GM12874 (cell line): Measurements from ENCODE around the gene CENPX.

Source experiments
- TF ChIP-seq, protein P1 (sequence below): IDR thresholded peaks from 2 replicates; pipeline ENCODE4 v1.5.1; 2011; ENCODE audit warnings: low read depth, mild to moderate bottlenecking, control low read depth, low read length, moderate library complexity; ENCODE audit not compliant: insufficient read depth

The CENPX gene

DNA sequence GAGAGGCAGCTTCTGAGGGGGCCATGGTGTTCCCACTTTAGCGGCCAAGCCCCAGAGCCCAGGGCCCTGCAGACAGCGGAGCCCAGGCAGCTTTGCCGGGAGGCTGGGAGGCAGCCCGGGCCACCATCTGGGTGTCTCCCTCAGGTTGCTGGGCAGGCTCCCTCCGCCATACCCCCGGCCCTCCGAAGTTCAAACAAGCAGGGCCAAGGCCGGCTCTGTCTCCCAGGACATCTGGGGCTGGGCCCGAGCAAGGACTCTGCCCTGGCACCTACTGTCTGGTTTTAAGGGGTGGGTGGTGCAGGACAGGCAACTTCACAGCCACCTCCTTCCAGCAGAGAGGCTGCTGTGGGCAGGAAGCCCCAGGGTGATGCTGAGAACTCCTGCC is 40.3 kb upstream of the CENPX start:
- TF ChIP-seq, protein P1, sequence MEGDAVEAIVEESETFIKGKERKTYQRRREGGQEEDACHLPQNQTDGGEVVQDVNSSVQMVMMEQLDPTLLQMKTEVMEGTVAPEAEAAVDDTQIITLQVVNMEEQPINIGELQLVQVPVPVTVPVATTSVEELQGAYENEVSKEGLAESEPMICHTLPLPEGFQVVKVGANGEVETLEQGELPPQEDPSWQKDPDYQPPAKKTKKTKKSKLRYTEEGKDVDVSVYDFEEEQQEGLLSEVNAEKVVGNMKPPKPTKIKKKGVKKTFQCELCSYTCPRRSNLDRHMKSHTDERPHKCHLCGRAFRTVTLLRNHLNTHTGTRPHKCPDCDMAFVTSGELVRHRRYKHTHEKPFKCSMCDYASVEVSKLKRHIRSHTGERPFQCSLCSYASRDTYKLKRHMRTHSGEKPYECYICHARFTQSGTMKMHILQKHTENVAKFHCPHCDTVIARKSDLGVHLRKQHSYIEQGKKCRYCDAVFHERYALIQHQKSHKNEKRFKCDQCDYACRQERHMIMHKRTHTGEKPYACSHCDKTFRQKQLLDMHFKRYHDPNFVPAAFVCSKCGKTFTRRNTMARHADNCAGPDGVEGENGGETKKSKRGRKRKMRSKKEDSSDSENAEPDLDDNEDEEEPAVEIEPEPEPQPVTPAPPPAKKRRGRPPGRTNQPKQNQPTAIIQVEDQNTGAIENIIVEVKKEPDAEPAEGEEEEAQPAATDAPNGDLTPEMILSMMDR = no peak

DNA sequence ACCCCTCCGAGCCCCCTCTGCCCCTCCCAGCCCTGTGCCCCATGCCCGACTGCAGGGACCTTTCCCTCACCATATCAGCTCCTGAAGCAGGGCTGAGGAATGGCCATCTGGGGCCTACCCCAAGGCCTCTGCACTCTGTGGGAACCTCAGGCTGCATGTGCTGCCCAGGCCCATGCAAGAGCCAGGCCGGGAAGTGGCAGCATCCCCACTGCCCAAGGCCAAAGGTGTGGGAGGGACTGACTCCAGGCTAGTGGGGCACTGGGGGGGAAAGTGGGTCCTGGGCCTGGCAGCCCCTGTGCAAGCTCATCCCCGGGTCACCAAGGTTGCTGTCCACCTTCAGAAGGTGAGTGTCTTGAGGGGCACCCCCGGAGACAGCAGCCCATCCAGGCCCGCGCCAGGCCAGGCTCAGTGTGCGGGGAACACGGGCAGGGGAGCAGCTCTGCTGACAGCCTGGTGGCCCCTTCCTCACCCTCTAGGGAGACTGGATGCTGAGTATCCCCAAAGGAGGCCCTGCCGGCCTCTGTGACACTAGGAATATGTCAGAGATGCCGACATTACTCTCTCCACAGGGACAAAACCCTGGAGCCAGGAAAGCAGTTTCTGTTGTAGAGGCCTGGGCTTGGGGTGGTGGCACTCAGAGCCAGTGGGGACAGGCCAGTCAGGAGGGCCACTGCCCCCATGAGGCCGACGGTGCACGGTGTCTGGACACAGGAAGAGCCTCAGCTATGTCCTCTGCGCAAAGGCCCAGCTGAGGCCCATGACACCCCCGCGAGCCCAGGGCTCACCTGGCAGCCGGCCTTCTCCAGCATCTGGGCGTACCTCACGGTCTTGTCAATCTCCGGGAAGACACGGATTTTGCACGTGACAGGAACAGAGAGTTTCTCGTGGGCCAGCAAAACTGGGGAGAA is 39.7 kb upstream of the CENPX start:
- TF ChIP-seq, protein P1 = no peak

DNA sequence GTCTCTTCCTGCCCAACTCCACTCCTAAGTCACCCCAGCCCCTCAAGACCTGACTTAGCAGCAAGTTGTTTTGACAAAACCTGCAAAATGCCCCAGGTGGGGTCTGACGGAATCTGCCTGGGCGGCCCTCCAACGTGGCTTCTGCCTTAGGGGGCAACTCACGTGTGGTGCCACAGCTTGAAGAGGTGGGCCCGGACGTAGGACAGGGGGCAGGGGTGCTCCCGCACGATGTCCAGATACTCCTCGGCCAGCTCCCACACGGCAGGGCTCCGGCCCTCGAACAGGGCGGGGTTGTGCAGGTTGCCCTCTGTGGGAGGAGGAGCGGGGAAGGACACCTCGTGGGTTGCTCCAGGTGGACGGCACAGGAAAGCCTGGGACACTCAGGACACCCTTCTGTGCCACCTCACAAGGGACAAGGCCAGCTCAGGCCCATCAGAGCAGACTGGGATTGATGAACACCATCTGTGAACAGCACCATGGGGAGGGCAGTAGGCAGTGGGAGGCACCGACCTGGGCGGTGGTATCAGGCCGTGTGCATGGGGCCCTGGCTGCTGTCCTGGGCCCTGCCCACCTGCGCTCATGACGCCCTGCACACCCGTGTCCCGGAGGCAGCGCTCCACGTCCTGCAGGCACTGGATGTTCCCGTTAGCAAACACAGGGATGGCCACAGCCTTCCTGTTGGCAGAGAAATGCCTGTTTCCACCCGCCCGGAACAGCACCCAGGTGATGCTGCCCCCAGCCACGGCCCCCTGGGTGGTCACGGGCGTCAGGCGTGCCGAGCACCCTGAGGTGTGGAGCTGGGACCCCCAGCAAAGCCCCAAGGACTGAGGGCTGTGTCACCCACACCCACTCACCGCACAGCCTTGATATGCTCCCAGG is 38.6 kb upstream of the CENPX start:
- TF ChIP-seq, protein P1 = no peak

DNA sequence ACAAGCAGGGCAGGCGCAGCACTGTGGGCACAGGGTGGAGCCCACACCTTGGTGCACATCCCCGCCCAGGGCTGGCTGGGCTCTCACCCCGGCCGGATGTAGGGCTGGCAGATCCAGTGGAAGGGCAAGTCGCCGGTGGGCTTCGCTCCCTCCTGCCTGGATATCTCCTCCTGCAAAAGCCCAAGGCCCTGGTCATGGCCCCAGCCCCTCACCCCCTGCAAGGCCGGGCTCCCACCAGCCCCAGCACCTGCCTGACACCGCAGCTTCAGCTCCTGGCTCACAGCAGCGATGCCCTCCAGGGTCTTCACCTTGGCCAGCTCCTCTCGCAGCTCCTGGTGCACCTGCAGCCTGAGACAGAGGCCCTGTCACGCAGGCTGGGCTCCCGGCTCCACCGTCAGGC is 37.9 kb upstream of the CENPX start:
- TF ChIP-seq, protein P1 = no peak

GRCh38 chr17:82060001-82060380 is 37.3 kb upstream of the CENPX start:
- TF ChIP-seq, protein P1 = no peak

- TF ChIP-seq, protein P1 = no peak
These were observed 36.8 kb upstream of the CENPX start for GRCh38 chr17:82059272-82060000.

DNA sequence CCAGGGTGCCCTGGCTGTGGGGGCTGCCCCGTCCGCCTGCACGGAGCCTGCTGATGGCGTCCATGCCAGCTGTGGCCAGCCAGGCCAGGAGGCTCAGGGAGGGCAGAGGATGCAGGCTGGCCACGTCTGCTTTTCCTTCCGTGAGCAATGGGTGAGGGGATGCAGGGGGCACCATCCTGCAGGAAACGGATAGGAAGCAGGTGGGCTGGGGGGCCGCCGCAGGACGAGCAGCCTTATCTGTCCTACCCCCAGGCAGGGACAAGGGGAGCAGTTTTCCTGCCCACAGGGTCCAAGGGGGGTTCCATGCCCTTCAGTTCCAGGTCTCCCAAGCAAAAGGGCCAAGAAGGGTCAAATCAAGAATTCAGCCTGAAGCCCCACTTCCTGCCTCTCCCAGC is 36.2 kb upstream of the CENPX start:
- TF ChIP-seq, protein P1 = no peak
